ENCODE measurements around the gene PLPPR1.

- TF ChIP-seq POLR2A (IDR thresholded peaks at IDR 0.05; ENCODE audit: borderline replicate concordance, extremely low read depth, insufficient read depth, insufficient read length): no peak
- no peak for TF ChIP-seq CTCF (IDR thresholded peaks at IDR 0.05 in 2 of 3, conservative IDR thresholded peaks at IDR 0.05 in 1 of 3; ENCODE audit: borderline replicate concordance in 1 of 3, insufficient read depth in 1 of 3, low read depth in 2 of 3, low read length in 2 of 3)
- TF ChIP-seq EGR1 (IDR thresholded peaks at IDR 0.05; ENCODE audit: low read depth): no peak
Measured at GRCh38 chr9:101369884-101370531, 341.5 kb downstream of the PLPPR1 start.
